Dermis blood vessel endothelial cell (primary cell): ENCODE measurements around the gene GPR15. TPM values are rescaled to one million over a fixed set of nuclear protein-coding genes. Genes with fewer than 3 reads are reported as not detected.
A peak's percentile ranks its signal among the peaks of the same experiment; 100 is the strongest.

Experiments used
- DNase-seq: peaks from one replicate; pipeline ENCODE4 v3.0.0; 2010
- total RNA-seq: library from RNA; depleted of rRNA; stranded (reverse); fragments of >200 nt; gene quantifications from 2 replicates; pipeline ENCODE4 v1.2.3, GENCODE V29; 2014

The GPR15 gene
- total RNA-seq, result not detected in 2 replicates

DNA sequence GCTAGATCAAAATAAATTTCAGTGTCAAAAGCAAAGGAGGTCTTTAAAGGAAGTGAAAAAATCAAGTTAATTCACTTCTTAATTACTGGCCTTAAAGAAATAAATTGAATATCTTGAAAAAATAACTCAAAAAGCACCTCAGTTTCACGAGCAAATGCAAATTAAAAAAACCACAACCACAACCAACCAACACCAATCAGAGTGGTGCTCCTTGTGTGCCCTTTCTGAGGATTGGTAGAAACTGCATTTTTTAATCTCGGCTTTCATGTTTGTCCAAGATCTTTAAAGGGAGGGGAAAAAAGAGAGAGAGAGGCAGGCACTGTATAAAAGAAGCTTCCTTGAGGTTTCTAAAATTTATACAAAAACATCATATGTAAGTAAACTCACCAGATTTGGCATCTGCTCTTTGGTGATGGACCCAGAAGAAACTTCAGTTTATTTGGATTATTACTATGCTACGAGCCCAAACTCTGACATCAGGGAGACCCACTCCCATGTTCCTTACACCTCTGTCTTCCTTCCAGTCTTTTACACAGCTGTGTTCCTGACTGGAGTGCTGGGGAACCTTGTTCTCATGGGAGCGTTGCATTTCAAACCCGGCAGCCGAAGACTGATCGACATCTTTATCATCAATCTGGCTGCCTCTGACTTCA is at the start of gene GPR15:
TSS of gene GPR15 (plus strand) at position 357 of the 653 bp plus-strand sequence. CDS start at position 413, 56 bp downstream.
- no peak for DNase-seq

DNA sequence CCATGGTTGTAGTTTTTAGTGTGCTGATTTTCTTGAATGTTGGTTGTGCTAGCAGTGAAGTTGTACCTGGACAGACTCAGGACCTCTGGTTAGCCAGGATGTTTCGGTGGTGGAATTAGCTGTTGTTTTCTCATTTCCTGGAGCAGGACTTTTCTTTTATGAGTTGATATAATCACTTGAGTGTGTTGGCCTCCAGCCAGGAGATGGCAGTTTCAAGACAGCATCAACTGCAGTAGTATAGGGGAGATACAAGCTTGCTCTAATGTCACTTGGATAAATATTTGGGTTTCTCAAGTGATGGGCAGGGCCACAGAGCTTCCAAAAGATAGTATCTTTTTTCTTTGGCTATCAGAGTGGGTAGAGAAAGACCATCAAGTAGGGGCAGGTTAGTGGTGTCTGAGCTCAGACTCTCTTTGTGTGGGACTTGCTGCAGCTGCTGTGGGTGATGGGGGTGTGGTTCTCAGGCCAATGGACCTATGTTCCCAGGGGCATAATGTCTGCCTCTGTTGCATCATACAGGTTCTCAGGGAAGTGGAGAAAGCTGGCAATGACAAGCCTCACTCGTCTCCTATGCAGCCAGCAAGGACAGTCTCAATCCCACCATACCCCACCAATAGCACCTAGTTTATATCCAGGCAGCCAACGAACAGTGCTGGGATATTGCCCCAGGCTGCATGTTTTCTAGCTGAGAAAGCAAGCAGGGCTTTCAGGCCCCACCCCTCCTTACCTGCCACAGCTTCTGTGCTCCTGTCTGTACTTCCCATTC is 48.9 kb upstream of the GPR15 start:
- no peak for DNase-seq

DNA sequence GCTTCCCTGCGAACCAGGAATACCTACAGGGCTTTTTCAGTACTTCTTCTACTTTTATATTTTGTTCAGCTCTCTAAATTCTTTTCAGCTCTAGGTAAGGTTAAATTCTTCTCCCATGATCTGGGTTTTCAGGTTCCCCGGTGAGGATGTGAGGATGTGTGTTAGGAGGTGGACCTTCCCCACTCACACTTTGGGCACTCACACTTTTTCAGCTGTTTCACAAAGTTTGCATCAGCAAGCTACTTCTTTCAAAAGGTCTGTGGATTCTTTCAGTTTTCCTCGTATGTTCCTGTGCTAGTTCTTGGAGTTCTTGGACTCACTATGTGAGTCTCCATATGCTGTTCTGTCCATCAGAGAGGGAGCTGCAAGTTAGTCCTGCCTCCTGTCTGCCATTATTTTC is 48.2 kb upstream of the GPR15 start:
- no peak for DNase-seq

DNA sequence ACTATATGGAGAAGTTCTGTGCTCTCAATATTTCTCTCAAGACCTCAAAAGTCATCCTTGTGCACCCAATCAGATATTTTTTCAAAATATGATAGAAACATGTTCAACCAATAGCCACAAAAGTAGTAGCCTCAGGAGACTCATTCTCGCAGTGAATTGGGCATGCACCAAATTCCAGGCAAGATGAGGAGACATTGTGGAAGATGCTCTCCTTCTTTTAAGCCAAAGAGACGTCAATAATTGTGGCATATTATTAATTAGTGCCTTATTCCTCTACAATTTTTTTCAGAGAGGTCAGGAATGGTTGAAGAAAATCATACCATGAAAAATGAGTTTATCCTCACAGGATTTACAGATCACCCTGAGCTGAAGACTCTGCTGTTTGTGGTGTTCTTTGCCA is 34.4 kb upstream of the GPR15 start, which contains the start of gene OR5K2:
TSS of gene OR5K2 (plus strand) at position 301 of the 400 bp plus-strand sequence. CDS start at position 301, 0 bp downstream.
- no peak for DNase-seq

DNA sequence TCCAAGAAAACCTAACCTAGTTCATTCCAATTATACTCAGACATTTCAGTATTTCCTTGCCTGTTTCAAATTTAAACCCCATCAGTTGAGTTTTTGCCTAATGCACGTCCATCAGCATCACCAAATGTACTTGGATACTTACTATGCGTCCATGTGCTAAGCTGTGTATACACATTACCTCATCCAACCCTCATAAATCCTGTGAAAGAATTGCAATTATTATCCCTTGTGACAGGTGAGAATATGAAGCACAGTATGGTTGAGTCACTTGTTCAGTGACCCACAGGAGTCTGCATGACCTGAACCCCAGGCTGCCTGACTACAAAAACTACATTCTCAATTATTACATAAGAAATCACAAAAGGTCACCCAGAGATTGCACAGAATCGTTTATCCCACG is 31.8 kb upstream of the GPR15 start:
- DNase-seq, result no peak

DNA sequence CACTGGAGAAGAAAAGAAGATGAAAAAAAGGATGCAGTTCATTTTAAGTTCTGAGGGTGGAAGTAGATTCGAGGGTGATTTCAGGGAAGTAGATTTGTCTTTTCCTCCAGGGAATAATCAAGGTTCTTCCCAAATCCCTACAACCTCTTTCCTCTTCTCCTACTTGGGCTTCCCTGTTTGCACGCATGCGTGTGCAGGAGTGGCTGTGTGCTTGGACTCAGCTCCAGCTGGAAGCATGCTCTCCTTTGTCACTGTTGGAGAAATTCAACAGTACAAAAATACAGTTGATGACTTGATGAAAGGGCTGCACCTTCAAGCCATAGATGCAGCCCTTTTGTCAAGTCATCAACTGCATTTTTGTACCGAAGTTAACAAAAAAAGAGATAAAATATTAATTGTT is 30.5 kb upstream of the GPR15 start:
- DNase-seq, result no peak

DNA sequence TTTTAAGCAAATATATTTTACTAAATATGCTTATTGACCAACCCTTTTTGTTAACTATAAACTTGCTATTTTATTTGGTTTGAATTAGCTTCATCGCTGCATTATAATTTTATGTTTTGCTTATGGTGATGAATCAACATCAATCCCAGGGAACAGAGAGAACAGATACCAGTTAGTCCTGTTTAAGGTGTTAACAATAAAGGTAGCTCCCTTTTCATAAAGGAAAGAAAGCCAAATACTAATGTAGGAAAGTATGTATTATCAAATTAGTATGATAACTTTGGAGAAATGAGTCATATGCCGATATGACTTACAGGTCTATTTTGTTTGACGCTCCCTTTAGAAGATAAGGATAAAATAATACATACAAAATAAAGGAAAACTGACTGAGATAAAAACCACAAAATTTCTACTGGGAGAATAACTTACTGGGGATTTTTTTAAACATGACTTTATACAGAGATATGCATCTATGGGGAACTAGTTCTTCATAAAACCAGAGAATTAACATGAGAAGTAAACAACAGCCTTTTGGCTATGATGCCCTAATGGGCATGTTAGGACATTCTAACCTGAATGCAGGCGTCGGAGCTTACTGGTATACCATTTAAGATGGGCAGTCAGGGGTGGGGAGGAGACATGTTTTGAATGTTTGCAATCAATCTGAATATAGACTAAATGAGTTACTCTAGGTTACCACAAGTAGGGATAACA is 29.8 kb upstream of the GPR15 start:
- no peak for DNase-seq

DNA sequence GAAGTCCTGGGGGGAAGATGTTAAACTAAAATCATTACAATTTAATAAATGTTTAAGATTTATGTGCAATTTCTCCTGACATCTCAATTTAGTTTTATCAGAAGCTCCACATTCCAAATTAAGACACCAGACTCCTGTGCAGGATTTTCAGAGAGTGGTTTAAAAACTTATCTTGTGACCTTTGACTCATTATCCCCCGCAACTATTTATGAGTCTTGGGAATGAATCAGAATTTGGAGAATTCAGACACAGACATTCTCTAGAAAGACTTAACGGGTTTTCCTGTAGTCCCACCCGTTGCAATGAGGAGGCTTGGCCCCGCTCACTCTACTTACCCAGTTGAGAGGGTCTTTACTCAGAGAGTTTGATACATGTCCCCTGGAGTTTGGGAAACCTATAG is 27.2 kb upstream of the GPR15 start:
- DNase-seq, result no peak

DNA sequence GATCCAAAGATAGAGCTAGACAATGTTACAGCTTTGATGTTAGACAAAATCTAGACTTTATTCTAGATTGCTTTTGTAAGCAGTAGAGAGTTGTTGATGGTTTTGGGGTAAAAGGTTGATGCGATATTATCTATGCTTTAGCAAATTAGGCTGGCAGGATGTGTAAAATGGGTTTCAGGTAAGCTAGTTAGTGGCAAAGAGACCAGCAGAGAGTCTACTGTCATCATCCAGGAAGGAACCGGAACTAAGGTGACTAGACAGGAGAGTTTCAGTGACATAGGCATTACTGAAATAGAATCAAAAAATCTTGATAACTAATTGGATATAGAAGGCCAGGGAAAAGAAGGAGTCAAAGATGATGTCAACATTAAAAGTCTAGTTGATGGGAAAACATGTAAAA is 23.2 kb upstream of the GPR15 start:
- DNase-seq, result no peak

DNA sequence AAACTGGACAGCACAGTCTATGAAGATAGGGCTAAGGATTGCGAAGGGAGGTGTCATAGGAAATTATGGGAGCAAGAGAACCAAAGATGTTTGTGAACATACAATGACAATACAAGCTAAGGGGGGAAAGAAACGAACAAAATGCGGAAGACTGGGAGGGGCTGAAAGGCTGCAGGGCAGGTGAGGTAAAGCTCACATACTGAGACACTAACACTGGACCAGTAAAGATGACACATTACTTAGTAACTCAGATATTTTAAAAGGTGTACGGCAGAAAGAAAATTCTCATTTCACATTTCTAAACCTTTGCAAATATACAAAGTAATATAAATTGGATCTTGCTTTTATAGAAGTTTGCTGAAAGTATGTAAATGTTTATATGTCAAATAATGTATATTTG is 19.2 kb upstream of the GPR15 start:
- no peak for DNase-seq

DNA sequence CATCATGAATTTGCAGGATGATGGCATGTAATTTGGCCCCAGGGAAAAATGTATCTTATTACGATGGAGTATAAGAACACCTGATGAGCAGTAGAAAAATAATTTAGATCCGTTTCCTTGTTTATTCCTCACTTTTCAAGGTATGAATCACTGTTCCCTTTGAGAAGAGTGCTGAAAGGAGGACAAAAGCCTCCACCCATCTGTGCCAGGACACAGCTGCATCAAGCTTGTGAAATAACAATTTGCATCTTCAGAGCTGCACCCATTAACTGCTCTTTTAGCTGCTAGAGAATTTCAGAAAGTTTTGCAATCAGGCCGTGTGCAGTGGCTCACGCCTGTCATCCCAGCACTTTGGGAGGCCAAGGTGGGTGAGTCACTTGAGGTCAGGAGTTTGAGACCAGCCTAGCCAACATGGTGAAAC is 18.7 kb upstream of the GPR15 start:
- DNase-seq, result no peak

DNA sequence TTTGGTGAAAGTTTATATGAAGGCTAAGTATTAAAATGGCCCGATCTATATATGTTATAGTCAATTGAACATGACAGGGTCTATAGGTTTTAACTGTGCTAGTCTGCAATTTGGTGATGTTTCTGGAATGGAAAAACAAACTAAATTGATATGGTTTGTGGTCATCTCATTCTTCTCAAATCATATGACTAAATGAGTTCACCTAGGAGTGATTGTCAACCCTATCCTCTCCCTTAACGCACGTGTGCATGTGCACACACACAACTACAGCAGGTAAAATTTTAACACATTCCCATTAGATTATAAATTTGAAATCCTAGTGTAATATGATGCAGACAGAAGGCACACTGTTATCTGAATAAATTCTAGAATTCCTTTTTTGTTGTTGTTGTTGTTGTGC is 18.0 kb upstream of the GPR15 start:
- DNase-seq, result no peak

DNA sequence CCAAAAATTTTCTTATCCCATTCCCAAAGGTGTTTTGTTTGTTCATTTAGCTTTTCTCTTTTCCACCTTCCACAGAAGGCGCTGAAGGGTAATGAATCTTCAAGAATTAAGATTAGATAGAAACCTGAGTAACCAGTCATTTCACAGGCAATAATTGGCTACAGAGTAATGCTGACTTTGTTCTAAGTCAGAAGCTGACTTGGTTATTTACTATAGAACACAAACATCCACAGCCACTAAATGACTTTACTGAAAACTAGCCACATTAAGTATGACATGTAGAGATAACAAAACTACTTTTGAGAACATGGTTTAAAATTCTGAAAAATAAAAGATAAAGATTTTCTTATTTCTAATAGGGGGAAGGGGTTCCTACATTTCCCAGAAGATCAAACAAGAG is 16.8 kb upstream of the GPR15 start:
- no peak for DNase-seq

DNA sequence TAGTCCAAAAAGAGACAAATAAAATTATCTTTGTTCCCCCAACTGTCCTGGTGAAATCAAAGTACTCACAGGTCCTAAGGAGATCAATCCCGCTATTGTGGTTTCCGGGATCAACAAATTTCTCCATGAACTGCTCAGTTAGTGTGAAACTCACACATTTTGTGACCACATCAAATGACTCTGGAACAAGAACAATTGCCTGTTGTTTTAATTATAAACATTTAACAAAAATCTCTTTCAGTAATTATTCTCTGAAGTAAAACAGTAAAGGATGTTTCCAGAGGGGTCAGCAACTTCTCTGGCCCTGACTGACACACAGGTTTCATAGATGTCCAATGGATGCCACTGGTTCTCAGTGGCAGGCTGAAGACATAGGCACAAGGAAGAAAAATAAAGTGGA is 13.0 kb upstream of the GPR15 start:
- no peak for DNase-seq

DNA sequence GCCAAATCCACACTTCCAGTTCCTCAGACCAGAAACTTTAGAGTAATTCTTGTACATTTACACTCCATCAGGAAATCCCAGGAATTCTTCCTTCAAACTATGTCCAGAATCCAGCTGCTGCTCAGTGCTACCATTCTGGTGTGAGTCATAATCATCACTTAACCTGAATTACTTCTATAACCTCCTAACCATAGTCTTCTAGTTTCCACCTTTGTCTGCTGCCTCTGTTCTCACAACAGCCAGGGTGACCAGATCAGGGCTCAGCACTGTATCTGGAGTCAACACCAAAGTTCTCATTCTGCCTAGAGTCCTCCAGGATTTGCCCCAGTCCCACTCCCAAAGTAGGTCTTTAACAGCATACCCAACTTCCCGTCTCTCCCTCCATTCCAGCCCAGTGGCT is 12.4 kb upstream of the GPR15 start:
- no peak for DNase-seq

DNA sequence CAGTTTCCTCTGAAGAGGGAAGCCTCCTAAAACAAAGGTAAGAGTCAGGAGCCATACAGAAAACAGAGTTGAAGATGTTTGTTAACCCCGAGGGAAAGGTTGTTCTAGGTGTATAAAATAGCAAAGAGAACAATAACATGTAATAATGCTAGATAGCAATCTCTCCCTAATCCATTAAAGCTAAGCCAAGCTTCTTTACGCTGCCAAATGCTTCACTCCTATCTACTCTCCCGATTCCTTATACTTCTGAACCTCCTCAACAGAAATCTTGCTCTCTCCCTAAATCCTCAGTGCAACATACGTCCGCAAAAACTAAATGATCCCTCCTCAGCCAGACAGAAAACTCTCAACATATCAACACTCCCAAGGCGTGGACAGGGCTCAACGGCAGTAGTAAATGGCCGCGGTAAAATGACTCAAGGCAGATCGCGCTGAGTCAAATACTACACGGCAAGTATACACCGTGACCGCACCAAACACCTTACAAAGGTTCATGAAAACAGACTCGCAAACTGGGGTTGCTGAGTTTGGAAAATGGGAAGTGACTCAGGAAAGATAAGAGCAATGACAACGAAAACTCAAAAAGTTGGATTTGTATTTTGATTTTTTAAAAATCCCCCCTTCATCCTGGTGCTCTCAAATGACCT is 9.8 kb upstream of the GPR15 start:
- peak; percentile 73 for DNase-seq

DNA sequence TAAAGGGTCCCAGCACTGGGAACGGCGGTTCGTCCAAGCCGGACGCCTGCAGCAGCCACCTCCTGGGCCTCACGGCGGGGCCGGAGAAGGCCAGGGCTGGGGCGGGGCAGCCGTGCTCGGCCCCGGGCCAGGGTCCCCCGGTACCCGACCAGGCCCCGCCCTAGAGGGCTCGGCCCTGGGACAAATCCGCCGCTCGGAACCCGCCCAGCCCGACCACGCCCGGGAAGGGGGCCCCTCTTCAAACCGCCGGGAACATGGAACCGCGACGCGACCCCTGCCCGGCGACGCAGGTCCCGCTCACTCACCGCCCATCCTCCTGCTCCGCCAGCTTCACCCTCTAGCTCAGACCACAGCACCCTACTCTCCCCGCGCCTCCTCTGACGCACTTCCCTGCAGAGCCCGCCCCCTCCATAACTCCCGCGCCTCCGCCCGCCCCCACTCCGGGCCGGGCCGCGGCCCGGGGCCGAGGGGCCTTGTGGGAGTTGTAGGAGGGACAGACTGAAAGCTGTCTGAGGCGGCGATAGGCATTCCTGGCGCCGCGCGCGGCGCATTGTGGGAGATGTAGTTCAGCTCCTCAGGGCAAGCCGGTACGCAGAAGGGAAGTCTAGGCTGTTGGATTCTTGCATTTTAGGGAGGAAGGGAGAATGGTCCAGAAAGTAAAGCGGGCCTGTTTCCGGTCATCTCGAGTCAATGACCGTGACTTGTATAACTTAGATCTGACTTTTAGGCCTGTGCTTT is 9.1 kb upstream of the GPR15 start, which contains the start of gene CLDND1:
TSS of gene CLDND1 (minus strand) at position 359 of the 738 bp plus-strand sequence. CDS start 1,478 bp downstream, outside the sequence.
- DNase-seq, result peak; percentile 97

DNA sequence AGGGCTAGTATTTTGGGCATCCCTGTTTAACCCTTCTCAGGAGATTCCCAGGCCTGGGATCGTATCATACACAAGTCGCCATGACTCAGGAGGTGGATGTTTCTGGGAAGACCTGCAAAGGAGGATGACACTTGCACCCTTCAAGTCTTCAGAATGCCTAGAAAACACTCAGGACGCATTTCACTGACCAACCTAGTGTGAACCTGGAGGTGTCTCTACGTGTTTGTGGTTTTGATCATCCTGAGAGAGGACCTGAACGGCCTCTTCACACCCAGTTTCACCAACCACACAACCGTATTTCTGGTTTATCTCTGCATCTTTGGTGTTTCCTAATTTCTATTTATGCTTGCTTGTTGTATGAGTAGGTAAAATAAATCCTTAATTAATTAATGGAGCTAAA is 6.3 kb upstream of the GPR15 start:
- DNase-seq, result no peak

DNA sequence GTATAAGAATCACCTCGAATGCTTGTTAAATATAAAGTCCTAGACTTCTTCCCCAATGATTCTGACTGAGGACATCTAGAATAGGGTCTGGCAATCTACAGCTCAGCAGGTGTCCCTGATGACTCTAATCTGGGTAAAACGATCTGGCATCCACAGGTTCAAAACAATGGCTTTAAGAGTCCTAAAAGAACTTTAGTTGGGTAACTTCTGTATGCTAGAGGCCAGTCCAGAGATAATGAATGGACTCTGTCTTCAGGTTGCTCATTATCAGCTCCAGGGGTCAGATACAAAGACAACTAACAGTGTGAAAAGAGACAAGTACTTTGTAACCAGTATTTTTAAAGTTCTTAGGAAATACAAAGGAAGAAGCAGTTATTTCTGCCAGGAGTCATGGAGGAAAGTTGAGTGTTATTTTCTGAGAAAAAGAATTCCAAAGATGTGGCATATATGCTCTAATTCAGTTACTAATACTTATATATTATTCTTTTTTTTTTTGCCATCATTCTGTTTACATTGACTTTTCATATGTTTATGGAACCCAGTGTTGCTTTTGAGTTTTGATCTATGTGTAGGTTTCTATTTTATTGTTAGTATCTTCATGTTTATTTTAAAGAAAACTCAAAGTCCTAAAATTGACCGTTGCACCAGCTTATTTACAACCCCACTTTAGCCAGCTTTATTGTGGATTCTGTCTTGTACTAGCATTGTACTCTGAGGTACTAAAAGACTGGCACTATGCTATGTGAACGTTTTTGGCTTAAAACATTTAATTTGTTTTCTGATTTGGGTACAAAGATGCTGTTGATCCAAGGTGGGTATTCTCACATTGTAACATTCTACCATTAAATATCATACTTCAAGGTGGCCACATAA is 3.1 kb upstream of the GPR15 start:
- no peak for DNase-seq

DNA sequence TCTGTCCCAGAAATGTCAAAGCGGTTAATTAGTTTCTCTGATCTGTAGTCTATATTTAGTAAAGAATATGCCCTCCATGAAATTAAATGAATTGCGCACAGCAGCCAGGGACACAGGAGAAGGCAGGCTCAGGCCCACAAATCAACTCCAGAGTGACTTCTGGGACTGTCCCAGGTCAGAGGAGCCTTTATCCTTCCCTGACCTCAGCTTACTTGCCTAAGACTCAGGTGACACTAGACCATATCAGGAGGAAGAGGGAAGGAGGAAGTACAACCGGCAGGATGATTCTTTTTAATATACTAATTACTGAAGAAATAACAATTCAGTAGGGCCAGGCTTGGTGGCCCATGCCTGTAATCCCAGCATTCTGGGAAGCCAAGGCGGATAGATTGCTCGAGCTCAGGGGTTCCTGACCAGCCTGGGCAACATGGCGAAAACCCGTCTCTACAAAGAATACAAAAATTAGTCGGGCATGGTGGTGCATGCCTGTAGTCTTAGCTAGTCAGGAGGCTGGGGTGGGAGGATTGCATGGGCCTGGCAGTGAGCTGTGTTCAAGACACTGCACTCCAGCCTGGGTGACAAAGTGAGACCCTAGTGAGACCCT is 1.8 kb upstream of the GPR15 start:
- no peak for DNase-seq

DNA sequence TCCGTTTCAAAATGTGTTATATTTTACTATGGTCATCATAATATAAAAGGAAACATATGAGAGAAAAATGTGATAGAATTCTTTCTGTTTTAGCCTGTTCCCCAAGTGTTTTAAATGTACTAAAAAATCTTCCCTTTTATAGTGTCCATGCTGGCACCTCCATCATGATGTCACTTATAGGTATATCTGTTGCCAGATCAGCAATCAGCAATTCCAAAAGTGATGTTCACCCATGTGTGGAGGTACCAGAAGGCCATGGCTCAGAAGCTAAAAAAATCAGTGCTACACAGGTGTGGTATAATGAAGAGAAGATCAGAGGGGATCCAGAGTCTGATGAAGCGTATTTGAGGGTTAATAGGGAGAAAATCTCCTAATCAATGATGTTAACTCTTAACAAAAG is 1.1 kb upstream of the GPR15 start:
- DNase-seq, result no peak
